ENCODE measurements around the gene AUH. TPM values are rescaled to one million over a fixed set of nuclear protein-coding genes. Genes with fewer than 3 reads are reported as not detected.

Gene AUH
- total RNA-seq, 1 donor from 2014 or later, result 17.3 TPM

DNA sequence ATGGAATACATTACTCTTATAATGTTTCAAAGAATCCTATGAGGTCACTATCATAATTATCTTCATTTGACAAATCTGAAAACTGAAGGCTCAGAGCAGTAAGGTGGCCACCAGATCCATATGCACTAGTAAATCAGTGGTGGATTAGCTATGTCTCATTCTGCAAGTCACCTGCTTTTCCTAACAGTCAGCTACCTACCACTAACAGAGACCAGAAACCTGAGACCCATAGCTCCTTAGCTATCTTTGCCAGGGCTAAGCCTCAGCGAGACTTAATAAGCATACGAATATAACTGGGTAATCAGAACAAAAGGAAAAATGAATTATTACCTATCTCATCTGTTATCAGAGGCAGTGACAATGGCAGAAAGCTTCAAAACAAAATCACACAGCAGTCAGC is 118.7 kb downstream of the AUH start:
- Histone ChIP-seq H3K4me3 (no peak overlapping the region), H3K9me3 (no peaks in the 10 kb centered on the region), H3K36me3 (no peaks in the 10 kb centered on the region), H3K4me1 (no peaks in the 10 kb centered on the region), H3K27ac (no peak overlapping the region), H3K27me3 (ENCODE audit: low read depth) (no peaks in the 10 kb centered on the region)
- ATAC-seq (no peak), DNase-seq (no peak)
- TF ChIP-seq, protein P1, sequence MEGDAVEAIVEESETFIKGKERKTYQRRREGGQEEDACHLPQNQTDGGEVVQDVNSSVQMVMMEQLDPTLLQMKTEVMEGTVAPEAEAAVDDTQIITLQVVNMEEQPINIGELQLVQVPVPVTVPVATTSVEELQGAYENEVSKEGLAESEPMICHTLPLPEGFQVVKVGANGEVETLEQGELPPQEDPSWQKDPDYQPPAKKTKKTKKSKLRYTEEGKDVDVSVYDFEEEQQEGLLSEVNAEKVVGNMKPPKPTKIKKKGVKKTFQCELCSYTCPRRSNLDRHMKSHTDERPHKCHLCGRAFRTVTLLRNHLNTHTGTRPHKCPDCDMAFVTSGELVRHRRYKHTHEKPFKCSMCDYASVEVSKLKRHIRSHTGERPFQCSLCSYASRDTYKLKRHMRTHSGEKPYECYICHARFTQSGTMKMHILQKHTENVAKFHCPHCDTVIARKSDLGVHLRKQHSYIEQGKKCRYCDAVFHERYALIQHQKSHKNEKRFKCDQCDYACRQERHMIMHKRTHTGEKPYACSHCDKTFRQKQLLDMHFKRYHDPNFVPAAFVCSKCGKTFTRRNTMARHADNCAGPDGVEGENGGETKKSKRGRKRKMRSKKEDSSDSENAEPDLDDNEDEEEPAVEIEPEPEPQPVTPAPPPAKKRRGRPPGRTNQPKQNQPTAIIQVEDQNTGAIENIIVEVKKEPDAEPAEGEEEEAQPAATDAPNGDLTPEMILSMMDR (IDR thresholded peaks at IDR 0.05), result no peak
- intact Hi-C loops (cut with DNase I), result no loop called here

DNA sequence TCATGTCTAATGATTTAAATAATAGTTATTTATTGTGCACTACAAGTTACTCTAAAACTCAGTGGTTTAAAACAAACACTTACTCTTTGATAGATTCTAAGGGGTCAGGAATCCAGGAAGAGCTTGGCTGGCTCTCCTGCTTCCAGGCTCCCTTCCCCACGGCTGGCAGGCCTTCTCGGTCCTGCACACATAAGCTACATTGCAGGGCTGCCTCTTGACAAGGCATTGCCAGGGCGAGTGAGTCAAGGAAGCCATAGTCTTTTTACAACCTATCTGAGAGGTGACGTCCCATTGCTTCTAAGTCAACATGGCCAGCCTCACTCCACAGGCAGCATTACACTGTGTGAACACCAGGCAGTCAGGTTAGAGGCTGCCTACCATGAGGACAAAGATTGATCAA is 119.8 kb downstream of the AUH start:
- Histone ChIP-seq H3K27me3 (ENCODE audit: low read depth) (no peaks in the 10 kb centered on the region), H3K27ac (no peak overlapping the region), H3K4me3 (no peak overlapping the region), H3K9me3 (no peaks in the 10 kb centered on the region), H3K36me3 (no peaks in the 10 kb centered on the region), H3K4me1 (no peaks in the 10 kb centered on the region)
- intact Hi-C loops (cut with DNase I), result no loop called here
- TF ChIP-seq, protein P1 (IDR thresholded peaks at IDR 0.05), result no peak
- DNase-seq (no peak), ATAC-seq (peak; percentile 69 to 78)

DNA sequence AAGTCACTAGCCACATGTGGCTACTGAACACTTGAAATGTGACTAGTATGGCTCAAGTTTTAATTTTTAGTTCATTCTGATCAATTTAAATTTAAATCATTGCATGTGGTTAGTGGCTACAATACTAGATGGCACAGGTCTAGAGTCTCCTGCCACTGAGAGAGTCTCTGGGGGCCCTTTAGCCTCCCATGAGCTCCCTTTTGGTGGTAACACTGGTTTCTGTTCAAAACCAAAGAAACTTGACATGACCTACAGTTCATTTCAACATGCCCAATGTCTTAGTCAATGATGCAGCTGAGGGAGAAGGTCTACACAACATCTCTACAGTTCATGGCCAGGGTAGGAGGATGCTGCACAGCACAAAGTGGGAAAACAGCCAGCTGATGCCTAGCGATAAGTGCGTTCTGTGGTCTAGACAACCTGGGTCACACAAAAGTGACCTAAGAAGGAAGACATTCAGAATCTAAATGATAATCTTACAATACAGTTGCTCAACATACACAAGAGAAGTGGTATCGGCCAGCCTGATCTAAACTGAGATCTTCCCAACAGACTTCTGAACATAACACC is 121.0 kb downstream of the AUH start:
- Histone ChIP-seq H3K4me3 (no peak overlapping the region), H3K27me3 (ENCODE audit: low read depth) (no peaks in the 10 kb centered on the region), H3K9me3 (no peaks in the 10 kb centered on the region), H3K36me3 (no peaks in the 10 kb centered on the region), H3K4me1 (no peaks in the 10 kb centered on the region), H3K27ac (no peak overlapping the region)
- ATAC-seq (no peak), DNase-seq (no peak)
- intact Hi-C loops (cut with DNase I), result no loop called here
- TF ChIP-seq, protein P1 (IDR thresholded peaks at IDR 0.05), result no peak

DNA sequence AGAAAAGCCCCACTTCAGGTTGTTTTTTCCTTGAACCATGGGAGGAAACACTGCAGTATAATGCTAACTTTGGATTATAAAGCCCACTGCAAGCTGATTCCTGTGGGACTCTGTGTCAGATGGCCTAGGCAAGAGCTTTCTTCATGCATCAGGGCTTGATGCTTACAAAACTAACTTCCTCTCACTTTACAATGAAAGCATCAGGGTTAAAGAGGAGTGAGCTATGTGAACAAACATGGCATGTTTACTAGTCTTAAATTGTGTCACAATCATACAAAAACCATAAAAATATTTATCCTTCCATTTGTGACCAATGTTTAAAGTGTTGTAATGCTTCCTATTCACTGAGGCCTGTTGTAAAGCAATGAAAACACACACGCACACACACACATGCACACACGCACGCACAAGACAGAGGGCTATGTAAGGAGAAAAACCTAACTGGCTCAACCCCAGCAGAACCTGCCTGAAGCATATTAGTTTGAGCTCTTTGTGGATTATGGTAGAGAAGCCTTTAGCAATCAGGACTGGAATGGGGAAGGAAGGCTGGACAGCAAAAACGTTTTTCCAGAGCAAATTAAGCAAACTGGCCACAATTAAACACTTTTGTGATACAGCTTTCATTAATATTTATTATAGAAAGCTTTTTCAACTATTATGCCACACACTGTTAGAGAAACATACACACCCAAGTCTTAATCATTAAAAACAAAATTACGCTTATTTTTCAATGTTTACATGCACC is 122.2 kb downstream of the AUH start:
- Histone ChIP-seq H3K9me3 (no peaks in the 10 kb centered on the region), H3K36me3 (no peaks in the 10 kb centered on the region), H3K4me1 (no peaks in the 10 kb centered on the region), H3K27me3 (ENCODE audit: low read depth) (no peaks in the 10 kb centered on the region), H3K4me3 (no peak overlapping the region), H3K27ac (no peak overlapping the region)
- ATAC-seq, result no peak
- intact Hi-C loops (cut with DNase I), result no loop called here
- no peak for DNase-seq
- TF ChIP-seq, protein P1 (IDR thresholded peaks at IDR 0.05), result no peak

DNA sequence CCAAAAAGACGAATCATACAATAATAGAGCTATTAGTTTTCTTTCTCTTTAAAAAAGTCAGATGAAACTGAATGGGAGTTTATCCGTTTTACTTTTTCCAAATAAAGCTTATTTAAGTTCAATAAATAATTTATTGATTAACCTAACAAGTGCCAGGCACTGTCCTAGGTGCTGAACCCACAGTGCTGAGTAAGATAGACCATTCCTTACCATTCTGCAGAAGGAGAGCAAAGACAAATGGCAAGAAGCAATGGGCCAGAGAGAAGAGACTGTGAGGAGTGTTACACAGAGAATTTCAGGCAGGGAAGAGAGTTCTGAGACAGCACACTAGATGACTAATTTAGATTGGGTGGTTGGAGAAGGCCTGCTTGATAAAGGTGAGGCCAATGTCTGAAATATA is 127.2 kb downstream of the AUH start:
- Histone ChIP-seq H3K27ac (no peak overlapping the region), H3K36me3 (no peaks in the 10 kb centered on the region), H3K4me1 (no peaks in the 10 kb centered on the region), H3K9me3 (no peaks in the 10 kb centered on the region), H3K4me3 (no peak overlapping the region), H3K27me3 (ENCODE audit: low read depth) (no peaks in the 10 kb centered on the region)
- intact Hi-C loops (cut with DNase I), result no loop called here
- no peak for ATAC-seq
- DNase-seq, result no peak
- TF ChIP-seq, protein P1 (IDR thresholded peaks at IDR 0.05), result no peak
